ENCODE measurements around the gene CYP2E1.
A peak's percentile ranks its signal among the peaks of the same experiment; 100 is the strongest.
"Not testable (repeated sequence)": the region's sequence is repeated elsewhere in the genome, so short reads cannot be mapped to it uniquely, and the experiment has no call there.

The CYP2E1 gene

GRCh38 chr10:133528845-133529575 lies 1.8 kb downstream of the CYP2E1 start:
- no peak for DNase-seq

DNA sequence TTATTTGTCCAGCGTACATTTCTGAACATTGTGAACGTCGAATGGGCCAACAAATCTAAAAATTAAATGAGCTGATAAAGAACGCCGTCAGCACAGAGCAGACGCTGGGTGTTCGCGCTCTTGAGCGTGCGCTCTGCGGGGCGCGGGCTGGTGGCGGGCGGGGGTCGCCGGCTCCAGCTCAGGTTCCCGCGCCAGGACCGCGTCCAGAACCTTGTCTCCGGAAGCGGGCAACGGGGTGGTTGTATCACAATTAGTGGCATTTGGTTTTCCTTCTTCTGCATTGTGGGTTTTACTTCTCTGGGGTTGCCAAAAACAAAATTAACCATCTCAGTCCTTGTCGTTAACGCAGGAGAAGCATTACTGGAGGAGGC lies 2.4 kb downstream of the CYP2E1 start:
- no peak for DNase-seq

- no peak for DNase-seq
Measured at GRCh38 chr10:133530506-133530905, 3.3 kb downstream of the CYP2E1 start.

DNA sequence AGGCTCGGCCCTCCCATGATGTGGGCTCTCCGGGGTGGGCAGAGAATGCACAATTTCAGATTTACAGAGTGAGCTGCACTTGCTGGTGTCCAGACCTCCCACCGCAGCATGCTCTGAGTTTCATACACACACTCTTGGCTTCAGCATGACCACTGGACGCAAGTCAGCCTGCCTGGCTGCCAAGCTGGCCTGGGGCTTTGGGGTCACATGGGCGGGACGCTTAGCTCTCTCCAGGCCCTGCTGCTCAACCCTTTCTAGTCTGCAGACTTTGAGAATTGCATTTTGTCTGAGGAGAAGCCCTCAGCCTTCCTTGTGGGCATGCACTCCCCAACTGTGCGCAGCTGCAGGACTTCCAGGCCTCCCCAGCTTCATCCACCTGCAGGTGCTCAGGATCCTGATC lies 5.7 kb downstream of the CYP2E1 start:
- DNase-seq, result no peak

DNA sequence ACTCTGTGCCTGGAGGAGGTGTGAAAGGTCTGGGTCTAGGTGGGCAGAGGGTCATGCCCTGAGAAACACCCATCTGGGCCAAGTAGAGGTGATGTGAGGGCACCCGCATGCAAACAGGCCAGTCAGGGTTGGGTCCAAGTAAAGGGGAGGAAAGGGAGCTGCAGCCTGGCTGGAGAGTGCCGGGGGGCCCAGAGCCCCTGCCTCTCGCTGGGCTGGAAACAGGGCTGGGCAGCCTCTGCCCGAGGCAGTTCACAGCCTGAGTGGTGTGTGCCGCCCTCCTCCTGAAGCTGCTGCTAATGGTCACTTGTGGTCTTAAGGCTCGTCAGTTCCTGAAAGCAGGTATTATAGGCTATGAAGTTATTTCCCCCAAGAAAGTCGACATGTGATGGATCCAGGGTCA lies 7.3 kb downstream of the CYP2E1 start:
- no peak for DNase-seq

GRCh38 chr10:133536198-133536597 lies 9.0 kb downstream of the CYP2E1 start:
- no peak for DNase-seq

DNA sequence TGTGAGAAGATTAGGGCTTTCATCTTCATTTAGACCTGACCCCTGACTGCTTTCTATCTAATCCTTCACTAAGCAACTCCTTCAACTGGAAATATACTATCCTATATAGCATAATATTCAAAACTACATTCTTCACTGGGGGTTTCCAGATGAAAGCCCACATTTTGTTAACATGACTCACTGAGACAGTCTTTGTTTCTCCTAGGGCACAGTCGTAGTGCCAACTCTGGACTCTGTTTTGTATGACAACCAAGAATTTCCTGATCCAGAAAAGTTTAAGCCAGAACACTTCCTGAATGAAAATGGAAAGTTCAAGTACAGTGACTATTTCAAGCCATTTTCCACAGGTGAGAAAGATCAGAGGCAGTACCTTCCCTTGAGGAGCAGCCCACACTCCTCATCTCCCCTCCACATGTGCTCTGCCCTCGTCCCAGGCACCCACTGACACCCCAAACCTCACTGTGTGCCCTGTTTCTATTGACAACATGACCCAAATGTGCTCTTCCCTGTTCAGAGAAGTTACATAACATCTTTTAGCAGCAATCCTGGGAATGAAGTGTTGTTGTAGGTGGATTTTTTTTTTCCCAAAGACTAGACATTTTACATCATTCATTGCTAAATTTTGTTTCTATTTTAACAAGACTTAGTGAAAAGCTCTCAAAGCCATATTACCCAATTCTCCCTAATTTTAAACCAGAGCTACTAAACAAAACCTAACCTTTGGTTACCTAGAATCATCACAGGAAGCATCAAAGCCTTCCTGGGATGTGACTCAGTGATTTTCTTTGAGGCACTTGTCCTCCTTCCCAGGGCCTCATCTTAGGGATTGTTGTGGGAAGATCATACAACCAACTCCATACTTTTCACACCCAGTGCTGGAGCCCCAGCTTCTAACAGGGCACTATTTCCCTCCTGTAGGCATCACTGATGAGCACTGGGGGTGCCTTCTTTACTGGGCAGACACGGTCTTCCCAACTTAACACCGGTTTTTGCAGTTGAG lies 10.7 kb downstream of the CYP2E1 start:
- no peak for DNase-seq

DNA sequence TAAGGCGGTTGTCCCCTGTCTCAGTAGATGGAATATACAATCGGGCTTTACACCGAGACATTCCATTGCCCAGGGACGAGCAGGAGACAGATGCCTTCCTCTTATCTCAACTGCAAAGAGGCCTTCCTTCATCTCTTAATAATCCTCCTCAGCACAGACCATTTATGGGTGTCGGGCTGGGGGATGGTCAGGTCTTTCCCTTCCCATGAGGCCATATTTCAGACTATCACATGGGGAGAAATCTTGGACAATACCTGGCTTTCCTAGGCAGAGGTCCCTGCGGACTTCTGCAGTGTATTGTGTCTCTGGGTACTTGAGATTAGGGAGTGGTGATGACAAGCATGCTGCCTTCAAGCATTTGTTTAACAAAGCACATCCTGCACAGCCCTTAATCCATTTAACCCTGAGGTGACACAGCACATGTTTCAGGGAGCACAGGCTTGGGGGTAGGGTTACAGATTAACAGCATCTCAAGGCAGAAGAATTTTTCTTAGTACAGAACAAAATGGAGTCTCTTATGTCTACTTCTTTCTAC lies 14.3 kb downstream of the CYP2E1 start:
- not testable (repeated sequence) for DNase-seq

GRCh38 chr10:133544506-133544905 lies 17.3 kb downstream of the CYP2E1 start:
- no peak for DNase-seq

DNA sequence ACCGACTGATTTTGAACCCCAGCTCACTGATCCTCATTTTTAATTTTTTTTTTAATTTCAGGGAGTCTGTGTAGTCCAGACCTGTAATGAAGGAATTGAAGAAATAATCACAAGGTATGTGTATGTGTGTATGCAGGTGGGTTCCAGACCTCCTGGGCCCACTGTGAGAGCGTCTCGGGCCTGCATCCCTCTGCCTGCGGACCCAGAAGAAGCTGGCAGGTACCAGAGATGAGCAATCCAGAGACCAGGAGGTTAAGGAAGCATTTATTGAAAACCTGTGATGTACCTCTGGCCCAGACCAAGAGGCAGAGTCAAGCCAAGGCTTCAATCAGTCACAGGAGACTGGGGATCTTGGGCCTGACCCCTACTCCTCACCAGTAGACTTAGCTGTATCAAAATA lies 27.4 kb downstream of the CYP2E1 start:
- DNase-seq, result no peak

DNA sequence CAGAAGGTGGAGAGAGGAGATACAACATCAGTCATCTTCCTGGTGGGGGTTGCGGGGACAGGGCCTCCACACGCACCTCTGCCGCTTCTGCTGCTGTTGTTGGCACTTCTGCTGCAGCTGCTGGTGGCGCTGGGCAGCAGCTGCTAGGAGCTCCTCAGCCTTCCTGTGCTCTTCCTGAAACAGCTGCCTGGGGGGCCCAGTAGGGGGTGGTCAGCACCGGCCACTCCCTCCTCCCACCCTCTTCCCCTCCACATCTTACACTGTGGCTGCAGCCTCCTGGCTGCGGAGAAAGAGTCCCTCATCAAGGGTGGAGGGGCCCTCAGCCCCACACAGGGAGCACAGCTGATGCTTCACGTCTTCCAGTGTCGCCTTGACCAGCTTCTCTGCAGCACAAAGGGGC lies 28.4 kb downstream of the CYP2E1 start:
- DNase-seq, result no peak

DNA sequence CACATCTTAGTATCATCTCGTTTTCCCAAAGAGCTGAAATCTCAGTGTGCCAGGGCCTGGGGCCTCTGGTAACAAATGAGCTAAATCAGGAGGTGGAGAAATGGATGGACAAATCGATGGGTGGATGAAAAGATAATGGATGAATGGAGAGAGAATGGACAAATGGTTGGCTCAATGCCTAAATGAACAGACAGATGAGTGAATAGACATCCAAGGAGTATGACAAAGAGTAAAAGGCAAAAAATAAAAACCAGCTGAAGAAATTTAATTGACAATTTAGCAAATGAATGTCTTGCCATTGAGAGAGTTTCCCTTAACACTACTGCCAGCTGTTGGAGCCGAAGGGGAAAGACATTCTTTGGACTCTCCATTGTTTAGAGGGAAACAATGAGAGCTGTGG lies 30.2 kb downstream of the CYP2E1 start:
- no peak for DNase-seq

GRCh38 chr10:133559216-133559615 lies 32.1 kb downstream of the CYP2E1 start:
- no peak for DNase-seq

GRCh38 chr10:133564816-133565215 lies 37.7 kb downstream of the CYP2E1 start:
- no peak for DNase-seq

DNA sequence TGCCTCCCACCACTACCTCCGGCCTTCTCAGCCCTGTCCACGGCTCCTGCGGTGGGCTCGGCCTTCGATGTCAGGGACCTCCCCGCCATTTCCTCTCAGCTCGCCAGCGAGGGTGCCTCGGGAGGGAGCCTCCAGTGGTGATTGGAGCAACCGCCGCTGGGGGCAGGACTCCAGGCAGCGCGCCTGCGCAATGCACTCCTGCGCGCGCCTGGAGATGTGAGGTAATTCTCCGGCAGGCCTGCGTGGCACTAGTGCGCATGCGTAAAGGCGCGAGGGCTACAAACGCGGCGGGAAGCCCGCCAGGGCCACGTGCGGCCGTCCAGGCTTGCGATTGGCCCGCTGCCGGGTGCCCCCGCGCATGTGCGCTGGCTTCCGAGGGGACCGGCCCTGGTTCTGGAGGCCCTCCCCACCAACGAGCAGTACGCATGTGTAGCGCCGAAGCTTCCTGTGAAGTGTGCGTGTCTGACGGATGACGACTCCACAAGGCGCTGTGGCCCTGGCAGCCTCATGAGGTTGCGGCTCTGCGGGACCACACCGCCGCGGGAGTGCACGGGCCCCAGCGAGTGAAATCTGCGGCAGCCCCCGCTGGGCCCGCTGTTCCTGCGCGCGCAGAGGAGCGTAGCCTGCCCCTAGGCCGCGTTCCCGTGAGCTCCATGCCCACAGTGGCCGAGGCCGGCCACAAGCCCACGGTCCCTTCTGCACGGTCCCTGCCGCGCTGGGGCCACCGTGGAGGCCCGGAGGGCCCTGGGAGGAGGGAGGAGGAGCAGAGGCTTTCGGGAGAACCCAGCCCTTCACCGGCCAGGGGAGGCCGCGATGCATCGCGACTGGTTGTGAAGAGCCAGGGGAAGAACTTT lies 38.5 kb downstream of the CYP2E1 start, which contains the start of gene SYCE1:
SYCE1 (minus strand) TSS at position 143 of the 854 bp plus-strand sequence; CDS start at position 89, 54 bp downstream.
- peak; percentile 31 for DNase-seq

DNA sequence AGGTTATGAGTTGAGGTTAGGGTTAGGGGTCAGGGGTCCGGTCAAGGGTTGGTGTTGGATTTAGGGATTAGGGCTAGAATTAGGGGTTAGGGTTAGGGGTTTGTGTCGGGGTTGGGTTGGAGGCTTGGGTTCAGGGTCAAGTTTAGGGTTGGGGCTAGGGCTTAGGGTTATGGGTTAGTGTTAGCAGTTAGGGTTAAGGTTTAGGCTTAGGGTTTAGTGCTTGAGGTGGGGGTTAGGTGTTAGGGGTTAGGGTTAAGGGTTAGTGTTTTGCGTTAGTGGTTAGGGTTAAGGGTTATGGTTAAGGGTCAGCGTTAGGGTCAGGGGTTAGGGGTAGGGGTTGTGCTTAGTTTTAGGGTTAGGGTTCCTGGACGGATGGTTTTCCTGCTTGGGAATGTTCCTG lies 40.0 kb downstream of the CYP2E1 start:
- DNase-seq, result no peak

DNA sequence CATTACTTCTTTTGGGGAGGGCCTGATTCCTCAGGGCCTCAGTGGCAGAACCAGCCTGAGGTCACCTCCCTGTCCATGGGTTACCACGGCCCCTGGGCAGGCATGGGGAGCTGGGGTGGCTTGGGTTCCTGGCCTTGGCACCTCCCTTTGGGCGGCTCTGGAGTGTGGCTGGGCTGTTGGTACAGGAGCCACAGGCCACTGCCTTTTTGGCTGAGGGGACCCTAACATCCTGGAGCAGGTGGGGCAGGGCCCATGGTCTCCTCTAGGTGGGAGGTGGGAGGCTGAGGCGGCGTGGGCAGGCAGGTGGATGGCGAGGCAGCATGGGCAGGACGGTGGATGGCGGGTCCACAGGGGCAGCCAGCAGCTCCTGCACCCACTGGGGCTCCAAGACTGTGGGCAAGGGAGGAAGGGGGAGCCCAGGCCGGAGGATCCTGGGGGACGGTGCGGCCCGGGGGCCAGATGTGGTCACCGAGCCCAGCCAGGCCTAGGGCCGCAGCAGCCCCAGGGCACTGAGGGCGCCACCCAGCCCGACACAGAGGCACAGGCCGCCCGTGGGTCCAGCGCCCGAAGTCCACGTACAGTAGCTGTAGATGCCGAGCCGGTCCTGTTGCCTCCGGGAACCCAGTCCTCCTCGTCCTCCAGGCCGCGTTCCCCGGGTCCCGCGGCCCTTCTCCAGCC lies 40.6 kb downstream of the CYP2E1 start:
- no peak for DNase-seq

- no peak for DNase-seq
Measured at GRCh38 chr10:133568287-133568614, 41.1 kb downstream of the CYP2E1 start.

DNA sequence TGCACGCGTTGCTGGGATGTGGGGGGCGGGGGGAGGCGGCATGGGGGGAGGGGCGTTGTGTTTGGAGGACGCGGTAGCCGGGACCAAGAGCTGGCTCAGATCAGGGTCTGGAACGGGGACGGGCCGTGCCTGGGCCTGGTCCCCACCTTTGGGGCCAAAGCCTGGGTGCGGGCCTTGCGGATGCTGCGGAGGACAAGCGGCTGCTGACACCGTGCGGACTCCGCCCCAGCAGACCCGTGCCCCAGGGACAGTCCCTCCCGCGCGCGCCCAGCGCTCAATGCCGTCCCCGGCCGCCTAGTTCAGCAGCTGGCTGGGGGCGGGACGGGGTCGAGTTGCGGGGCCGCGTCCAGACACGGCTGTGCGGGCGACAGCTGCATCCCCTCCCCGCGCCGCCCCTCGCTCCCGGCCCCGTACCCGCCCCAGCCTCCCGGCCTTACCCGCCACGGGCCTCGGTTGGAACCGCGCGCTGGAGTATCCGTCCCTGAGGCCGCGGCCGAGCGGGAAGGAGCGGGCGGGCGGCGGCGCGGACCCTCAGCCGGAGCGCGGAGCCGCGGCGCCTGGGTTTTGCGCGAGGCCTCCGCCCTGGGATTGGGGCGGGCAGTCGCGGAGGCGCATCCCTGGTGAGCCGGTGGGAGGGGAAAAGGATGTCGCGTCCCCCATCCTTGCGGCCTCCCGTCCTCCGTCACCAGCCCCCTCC lies 41.8 kb downstream of the CYP2E1 start:
- DNase-seq, result not testable (repeated sequence)

DNA sequence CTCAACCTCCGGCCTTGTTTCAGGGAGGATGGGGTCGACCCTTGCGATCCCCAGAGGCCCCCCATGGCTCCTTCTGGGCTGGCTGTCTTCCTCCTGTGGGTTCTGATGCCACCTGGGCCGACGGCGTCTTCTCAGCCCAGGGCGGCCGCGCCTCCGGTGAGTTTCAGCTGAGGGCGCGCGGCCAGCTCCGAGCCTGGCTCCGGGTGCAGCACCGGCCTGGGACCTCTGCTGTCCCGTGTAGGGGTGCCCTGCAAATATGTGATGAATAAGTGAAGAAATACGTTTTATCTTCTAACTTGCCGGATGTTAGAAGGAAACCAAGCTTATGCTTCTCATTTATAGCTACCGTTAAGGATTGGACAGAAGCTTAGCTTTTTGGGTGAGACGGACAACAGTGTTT lies 42.6 kb downstream of the CYP2E1 start:
- not testable (repeated sequence) for DNase-seq

- DNase-seq, result not testable (repeated sequence)
Measured at GRCh38 chr10:133572055-133572454, 44.9 kb downstream of the CYP2E1 start.

GRCh38 chr10:133573460-133573859 lies 46.3 kb downstream of the CYP2E1 start:
- not testable (repeated sequence) for DNase-seq

Measured in activated CD4-positive, alpha-beta T cell treated with anti-CD3 and anti-CD28 coated beads for 48 hours (primary cell).